Loucy (cell line): ENCODE measurements around the gene FOXK1.

Source experiments
- H2AFZ ChIP-seq: fragments of 200-600 bp; sonication (generic); 2 replicates; pipeline ENCODE4 v1.6.0; 2016; ENCODE audit warnings: antibody characterized with exemption, mild to moderate bottlenecking, low read length, moderate library complexity
- H3F3A ChIP-seq: fragments of 200-600 bp; 2 replicates; pipeline ENCODE4 v1.6.0; 2016; ENCODE audit warnings: antibody characterized with exemption, low read depth, mild to moderate bottlenecking
- H3K27me3 ChIP-seq: fragments of 200-600 bp; sonication (generic); 2 replicates; pipeline ENCODE4 v1.6.1; 2014; ENCODE audit warnings: low read length, mild to moderate bottlenecking; ENCODE audit not compliant: insufficient read depth, poor library complexity, severe bottlenecking
- H3K36me3 ChIP-seq: fragments of 200-600 bp; sonication (generic); 2 replicates; pipeline ENCODE4 v1.6.1; 2016; ENCODE audit warnings: low read length; ENCODE audit not compliant: insufficient read depth
- H3K4me1 ChIP-seq: fragments of 200-600 bp; sonication (generic); 2 replicates; pipeline ENCODE4 v1.5.1; 2014; ENCODE audit warnings: low read length, mild to moderate bottlenecking; ENCODE audit not compliant: insufficient read depth, poor library complexity, severe bottlenecking
- H3K4me2 ChIP-seq: fragments of 200-600 bp; sonication (generic); 2 replicates; pipeline ENCODE4 v1.6.0; 2014; ENCODE audit warnings: antibody characterized with exemption, low read length, low read depth, mild to moderate bottlenecking; ENCODE audit not compliant: poor library complexity, severe bottlenecking
- H3K4me3 ChIP-seq: fragments of 200-600 bp; sonication (generic); 2 replicates; pipeline ENCODE4 v1.5.1; 2014; ENCODE audit warnings: low read length, mild to moderate bottlenecking, mixed read lengths; ENCODE audit not compliant: poor library complexity, severe bottlenecking
- H3K79me2 ChIP-seq: fragments of 200-600 bp; sonication (generic); 2 replicates; pipeline ENCODE4 v1.6.1; 2014; ENCODE audit warnings: low read length; ENCODE audit not compliant: insufficient read depth
- H3K9ac ChIP-seq: fragments of 200-600 bp; sonication (generic); 2 replicates; pipeline ENCODE4 v1.6.0; 2014; ENCODE audit warnings: mild to moderate bottlenecking, low read depth, low read length, moderate library complexity; ENCODE audit not compliant: poor library complexity, severe bottlenecking
- H3K9me2 ChIP-seq: fragments of 200-600 bp; sonication (generic); replicated peaks from 2 replicates; pipeline ENCODE4 v1.6.1; 2016; ENCODE audit warnings: low read depth, low read length, mixed read lengths
- H3K9me3 ChIP-seq: fragments of 200-600 bp; sonication (generic); 2 replicates; pipeline ENCODE4 v1.6.1; 2014; ENCODE audit warnings: mild to moderate bottlenecking, antibody characterized with exemption, low read length, low read depth; ENCODE audit not compliant: insufficient read depth
- H4K20me1 ChIP-seq: fragments of 200-600 bp; sonication (generic); 2 replicates; pipeline ENCODE4 v1.6.0; 2014; ENCODE audit warnings: antibody characterized with exemption, low read length, mild to moderate bottlenecking; ENCODE audit not compliant: insufficient read depth, poor library complexity, severe bottlenecking
- EZH2phosphoT487 ChIP-seq: fragments of 200-600 bp; IDR thresholded peaks from 2 replicates; pipeline ENCODE4 v1.6.1; 2018; ENCODE audit warnings: antibody characterized with exemption, mild to moderate bottlenecking, moderate library complexity, borderline replicate concordance
- TF ChIP-seq, protein P1 (sequence below): fragments of 200-600 bp; sonication (generic); conservative IDR thresholded peaks from 2 replicates; pipeline ENCODE4 v1.5.1; 2014; ENCODE audit warnings: mild to moderate bottlenecking, antibody characterized with exemption, low read length

FOXK1 gene

DNA sequence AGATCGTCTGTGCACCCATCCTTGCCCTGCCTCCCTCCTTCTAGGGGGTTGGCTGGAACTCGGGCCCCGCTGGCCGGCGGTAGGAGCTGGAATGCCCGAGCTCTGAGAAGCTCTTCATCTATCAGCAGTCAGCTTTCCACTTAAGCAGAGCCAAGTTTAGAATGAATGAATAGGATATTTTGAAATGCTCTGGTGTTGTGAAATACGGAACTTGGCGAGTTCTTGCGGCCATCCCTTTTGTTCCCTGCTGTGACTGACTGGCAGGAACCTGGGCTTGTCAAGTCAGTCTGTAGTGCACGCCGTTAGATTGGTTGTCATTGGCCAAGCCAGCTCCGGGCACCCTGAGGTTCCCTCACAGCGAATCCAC, 33.3 kb downstream of the FOXK1 start:
- H3K9ac ChIP-seq, result no peak overlapping the region

DNA sequence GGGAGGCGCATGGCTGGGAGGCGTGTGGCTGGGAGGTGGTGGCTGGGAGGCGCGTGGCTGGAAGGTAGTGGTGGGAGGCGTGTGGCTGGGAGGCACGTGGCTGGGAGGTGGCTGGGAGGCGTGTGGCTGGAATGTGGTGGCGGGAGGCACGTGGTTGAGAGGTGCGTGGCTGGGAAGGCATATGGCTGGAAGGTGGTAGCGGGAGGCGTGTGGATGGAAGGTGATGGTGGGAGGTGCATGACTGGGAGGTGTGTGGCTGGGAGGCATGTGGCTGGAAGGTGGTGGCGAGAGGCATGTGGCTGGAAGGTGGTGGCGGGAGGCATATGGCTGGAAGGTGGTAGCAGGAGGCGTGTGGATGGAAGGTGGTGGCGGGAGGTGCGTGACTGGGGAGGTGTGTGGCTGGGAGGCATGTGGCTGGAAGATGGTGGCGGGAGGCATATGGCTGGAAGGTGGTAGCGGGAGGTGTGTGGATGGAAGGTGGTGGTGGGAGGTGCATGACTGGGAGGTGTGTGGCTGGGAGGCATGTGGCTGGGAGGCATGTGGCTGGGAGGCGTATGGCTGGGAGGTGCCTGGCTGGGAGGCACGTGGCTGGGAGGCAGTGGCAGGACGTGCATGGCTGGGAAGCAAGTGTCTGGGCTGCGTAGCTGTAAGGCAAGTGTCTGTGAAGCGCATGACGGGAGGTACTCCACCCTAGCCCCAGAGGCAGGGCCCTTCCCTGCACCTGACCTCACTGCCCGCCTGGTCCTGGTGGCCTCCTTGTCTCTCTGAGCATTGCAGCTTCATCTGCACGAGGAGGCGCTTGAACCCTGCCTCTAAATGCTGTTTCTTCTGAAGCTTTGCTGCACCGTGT, 35.1 kb downstream of the FOXK1 start:
- no peaks in the 10 kb centered on the region for H3F3A ChIP-seq
- H3K9me3 ChIP-seq, result no peaks in the 10 kb centered on the region
- H3K4me1 ChIP-seq, result no peaks in the 10 kb centered on the region
- H3K36me3 ChIP-seq, result peaks cover 4% of the 10 kb centered on the region; the same call in 1 of the 2 replicates
- H3K9me2 ChIP-seq, result no peaks in the 10 kb centered on the region
- no peaks in the 10 kb centered on the region for H3K27me3 ChIP-seq
- no peak overlapping the region for H3K4me2 ChIP-seq
- H3K79me2 ChIP-seq, result peaks cover 84% of the 10 kb centered on the region
- no peak for TF ChIP-seq EZH2phosphoT487
- TF ChIP-seq, protein P1, sequence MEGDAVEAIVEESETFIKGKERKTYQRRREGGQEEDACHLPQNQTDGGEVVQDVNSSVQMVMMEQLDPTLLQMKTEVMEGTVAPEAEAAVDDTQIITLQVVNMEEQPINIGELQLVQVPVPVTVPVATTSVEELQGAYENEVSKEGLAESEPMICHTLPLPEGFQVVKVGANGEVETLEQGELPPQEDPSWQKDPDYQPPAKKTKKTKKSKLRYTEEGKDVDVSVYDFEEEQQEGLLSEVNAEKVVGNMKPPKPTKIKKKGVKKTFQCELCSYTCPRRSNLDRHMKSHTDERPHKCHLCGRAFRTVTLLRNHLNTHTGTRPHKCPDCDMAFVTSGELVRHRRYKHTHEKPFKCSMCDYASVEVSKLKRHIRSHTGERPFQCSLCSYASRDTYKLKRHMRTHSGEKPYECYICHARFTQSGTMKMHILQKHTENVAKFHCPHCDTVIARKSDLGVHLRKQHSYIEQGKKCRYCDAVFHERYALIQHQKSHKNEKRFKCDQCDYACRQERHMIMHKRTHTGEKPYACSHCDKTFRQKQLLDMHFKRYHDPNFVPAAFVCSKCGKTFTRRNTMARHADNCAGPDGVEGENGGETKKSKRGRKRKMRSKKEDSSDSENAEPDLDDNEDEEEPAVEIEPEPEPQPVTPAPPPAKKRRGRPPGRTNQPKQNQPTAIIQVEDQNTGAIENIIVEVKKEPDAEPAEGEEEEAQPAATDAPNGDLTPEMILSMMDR, result no peak
- H3K4me3 ChIP-seq, result no peak overlapping the region
- H2AFZ ChIP-seq, result no peak overlapping the region
- peaks cover 17% of the 10 kb centered on the region for H4K20me1 ChIP-seq
- H3K9ac ChIP-seq, result no peak overlapping the region

More for the DNA sequence above, 33.3 kb downstream of the FOXK1 start:
- Histone ChIP-seq H3K9me2 (no peaks in the 10 kb centered on the region), H3K4me1 (no peaks in the 10 kb centered on the region), H3K27me3 (no peaks in the 10 kb centered on the region), H3K9me3 (no peaks in the 10 kb centered on the region), H4K20me1 (peaks cover 17% of the 10 kb centered on the region), H3K79me2 (peaks cover 81% of the 10 kb centered on the region), H3K4me2 (no peak overlapping the region), H2AFZ (no peak overlapping the region), H3K4me3 (no peak overlapping the region), H3K36me3 (peaks cover 5% of the 10 kb centered on the region; the same call in 1 of the 2 replicates), H3F3A (no peaks in the 10 kb centered on the region)
- TF ChIP-seq EZH2phosphoT487, result no peak
- TF ChIP-seq, protein P1, result no peak

DNA sequence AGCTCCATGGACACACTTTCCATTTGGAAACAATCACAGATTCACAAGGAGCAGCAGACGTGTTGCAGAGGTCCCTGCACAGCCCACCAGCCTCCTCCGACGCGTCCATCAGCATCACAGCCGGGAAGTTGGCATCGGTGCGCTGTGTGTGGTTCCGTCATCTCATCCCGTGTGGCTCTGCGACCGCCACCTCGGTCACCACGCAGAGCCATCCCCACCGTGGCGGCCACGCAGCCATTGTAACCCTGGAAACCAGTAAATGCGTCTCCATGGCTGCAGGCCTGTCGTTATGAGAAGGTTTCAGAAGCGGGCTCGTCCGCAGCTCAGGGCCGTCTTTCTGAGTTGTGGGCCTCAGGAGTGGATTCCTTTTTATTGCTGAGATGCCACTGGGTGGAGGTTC, 36.0 kb downstream of the FOXK1 start:
- Histone ChIP-seq H3K4me1 (no peaks in the 10 kb centered on the region), H3K36me3 (peaks cover 11% of the 10 kb centered on the region; the same call in 1 of the 2 replicates), H3K4me3 (no peak overlapping the region), H3K4me2 (no peak overlapping the region), H3K9ac (no peak overlapping the region), H2AFZ (no peak overlapping the region), H3F3A (no peaks in the 10 kb centered on the region), H4K20me1 (peaks cover 17% of the 10 kb centered on the region), H3K79me2 (peaks cover 79% of the 10 kb centered on the region), H3K9me3 (no peaks in the 10 kb centered on the region), H3K27me3 (no peaks in the 10 kb centered on the region), H3K9me2 (no peaks in the 10 kb centered on the region)
- TF ChIP-seq EZH2phosphoT487, result no peak
- TF ChIP-seq, protein P1, result no peak
